GM18519 (cell line): ENCODE results near the gene SLC36A3.
"Not testable (repeated sequence)": the region's sequence is repeated elsewhere in the genome, so short reads cannot be mapped to it uniquely, and the experiment has no call there.

Experiments
- ATAC-seq: cut with Tn5 transposase; IDR thresholded peaks from one replicate; pipeline ENCODE4 v1.9.1; 2021; ENCODE audit warnings: mild to moderate bottlenecking, moderate library complexity; ENCODE audit not compliant: unreplicated experiment, low FRiP score

The SLC36A3 gene

GRCh38 chr5:151309266-151309665 lies 5.7 kb upstream of the SLC36A3 start:
- not testable (repeated sequence) for ATAC-seq

DNA sequence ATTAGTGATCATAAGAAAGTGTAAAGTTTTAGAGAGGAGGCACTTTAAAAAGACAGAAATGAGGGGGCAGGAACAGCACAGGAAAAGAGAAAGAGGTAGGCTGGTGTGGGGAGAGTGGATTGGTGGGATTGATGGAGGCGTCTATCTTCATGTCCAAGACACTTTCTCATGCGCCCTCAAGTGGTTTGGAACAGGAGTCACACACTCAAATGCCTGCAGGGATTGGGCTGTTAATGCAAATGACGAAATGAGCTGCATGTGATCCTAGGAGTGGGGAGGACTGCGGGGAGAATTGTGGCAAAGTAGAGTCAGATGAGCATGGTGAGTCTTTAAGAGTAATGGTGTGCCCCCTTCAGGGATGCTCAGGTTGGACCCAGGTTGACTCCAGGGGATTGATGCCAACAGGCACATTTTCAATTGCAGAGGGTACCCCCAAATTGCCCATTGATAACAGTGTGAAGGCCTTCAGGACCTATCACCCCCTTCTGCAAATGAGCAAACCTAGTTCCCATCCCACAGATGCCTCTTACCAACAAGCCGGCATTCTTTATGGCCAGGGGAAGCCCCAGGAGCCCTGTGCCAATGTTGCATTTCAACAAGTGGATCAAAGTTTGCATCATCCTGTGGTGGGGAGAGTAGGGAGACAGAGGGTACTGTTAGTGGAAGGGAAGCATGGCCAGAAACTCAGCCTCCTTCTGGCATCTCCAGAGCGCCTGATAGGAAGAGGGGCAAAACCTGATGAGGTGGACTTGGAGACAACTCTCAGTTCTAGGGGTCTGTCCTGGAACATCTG lies 5.3 kb downstream of the SLC36A3 start:
- ATAC-seq, result no peak

DNA sequence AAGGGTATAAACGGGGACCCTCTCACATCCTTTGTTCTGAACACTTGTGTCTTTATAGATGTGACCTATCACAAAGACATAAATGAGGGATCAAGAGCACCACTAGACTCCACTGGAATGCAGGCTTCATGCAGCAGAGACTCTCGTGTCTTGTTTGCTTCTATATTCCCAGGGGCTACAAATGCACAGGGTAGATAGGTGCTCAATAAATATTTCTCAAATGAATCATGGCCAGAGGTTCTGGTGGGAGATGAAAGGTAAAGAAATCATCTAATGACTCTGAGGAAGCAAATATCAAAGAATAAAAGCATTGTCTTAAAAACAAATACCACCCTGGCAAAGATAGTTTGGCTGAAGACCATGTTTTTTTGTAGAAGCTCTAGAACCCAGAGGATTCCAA lies 6.6 kb downstream of the SLC36A3 start:
- ATAC-seq, result no peak

GRCh38 chr5:151296478-151296830 lies 7.1 kb downstream of the SLC36A3 start:
- ATAC-seq, result no peak

GRCh38 chr5:151295791-151296477 lies 7.6 kb downstream of the SLC36A3 start:
- no peak for ATAC-seq

- ATAC-seq, result no peak
These were observed 8.4 kb downstream of the SLC36A3 start for GRCh38 chr5:151295138-151295537.

GRCh38 chr5:151293624-151294023 lies 9.9 kb downstream of the SLC36A3 start:
- no peak for ATAC-seq

DNA sequence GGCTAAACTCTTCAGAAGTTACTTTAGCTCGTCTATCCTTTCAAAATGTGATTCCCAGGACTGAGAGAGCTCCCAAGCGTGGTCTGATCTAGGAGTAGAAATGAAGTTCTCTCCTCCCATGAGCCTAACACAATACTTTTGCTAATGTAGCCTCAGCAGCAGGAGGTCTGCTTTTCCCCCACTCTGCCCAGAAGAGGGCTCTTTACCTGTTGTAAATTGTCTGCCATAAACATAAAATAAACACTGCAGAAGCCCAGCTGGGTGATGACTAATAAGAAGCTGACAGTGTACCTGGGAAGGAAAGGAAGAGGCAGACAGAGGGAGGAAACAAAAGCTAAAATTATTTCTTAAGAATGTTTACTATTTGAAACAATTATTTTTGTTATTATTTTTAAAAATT lies 15.4 kb downstream of the SLC36A3 start:
- ATAC-seq, result peak; percentile 53

- ATAC-seq, result no peak
These were observed 17.3 kb downstream of the SLC36A3 start for GRCh38 chr5:151286246-151286645.

- ATAC-seq, result no peak
These were observed 17.9 kb downstream of the SLC36A3 start for GRCh38 chr5:151285683-151286082.

DNA sequence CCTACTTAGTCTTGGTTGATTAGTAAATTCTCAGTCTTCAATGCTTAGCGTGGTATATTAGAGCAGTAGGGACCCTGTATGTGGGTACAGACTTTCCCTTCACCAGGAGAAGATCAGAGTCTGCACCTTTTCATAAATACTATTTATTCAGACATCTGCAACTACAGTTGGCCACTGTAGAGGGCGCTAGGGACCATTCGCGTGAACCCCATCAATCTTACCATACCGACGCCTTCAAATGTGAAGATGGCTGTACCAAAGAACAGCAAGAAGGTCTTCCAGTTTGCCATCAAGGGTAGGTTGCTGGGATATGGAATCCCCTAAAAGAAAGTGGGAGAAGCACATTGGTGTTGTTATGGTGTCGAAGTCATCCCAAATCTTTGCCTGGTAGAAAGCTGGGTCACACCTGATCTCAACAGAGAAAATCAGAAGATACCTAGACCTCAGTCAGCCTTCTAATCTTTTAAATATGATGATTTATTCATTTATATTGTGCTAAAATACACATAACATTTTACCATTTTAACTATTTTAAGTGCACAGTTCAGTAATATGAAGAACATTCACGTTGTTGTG lies 19.1 kb downstream of the SLC36A3 start:
- ATAC-seq, result no peak

DNA sequence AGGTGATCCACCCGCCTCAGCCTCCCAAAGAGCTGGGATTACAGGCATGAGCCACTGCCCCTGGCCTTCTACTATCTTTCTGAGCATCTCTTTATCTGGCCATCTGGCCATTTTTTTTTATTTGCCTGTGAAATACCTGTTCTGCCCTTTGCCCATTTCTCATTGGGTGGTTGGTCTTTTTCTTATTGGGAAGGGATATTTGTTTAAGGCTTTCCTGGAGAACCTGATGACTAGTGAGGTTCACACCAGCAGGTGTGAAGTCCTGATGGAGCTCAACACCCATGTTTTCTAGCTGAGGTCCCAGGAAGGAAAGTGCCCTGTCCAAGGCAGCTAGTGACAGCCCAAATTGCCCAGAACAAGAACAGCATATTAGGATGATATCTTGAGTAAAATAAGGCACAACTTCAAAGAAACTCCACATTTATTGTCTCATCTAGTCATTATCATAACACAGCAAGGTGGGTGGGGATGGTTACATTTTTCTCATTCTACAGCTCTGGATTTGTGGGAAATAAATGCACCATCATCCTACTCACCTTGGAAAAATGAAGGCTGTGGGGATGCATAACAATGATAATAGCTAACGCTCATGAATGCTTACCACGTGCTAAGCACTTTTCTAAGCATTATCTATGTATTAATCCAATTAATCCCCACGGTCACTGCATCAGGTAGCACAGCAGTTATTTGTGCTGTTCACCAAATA lies 20.3 kb downstream of the SLC36A3 start:
- ATAC-seq, result no peak

DNA sequence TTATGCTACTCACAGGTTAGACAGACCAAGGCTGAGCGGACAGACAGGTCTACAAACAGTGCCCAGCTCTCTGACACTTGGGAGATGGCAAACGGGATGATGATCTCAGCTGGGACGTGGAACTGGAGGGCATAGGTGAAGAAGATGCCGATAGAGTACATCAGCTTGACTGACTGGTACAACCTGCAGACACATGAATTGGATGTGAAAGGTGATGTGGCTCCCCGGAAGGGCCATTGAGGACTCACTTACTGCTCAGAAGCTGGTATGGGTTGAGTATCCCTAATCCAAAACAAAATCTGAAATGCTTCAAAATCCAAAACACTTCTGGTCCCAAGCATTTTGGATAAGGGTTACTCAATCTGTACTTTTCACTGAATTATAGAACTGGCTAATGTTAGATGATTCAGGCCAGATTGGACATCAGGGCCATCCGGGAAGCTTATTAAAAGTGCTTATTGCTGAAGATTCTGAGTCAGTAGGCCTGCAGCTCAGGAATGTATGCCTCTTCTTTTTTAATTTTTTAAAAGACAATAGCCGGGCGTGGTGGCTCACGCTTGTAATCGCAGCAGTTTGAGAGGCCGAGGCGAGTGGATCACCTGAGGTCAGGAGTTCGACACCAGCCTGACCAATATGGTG lies 22.4 kb downstream of the SLC36A3 start:
- no peak for ATAC-seq

- ATAC-seq, result no peak
These were observed 23.1 kb downstream of the SLC36A3 start for GRCh38 chr5:151280443-151280842.

DNA sequence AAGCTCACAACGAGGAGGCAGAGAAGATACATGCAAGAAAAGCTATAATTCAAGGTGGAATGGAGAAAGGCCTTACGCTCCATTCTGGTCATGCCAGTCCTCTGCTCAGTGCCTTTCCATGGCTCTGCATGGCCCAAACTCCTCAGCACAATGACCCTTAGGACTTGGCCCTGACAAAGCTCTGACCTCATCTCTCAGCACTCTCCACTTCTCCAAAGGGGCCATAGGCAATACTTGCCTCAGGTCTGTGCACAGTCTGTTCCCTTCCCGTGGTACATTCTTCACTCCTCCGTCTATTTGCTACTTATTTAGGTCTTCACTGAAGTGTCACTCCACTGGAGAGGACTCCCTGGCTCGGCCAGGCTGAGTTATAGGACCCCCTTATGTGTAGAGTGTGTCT lies 24.7 kb downstream of the SLC36A3 start:
- ATAC-seq, result no peak

DNA sequence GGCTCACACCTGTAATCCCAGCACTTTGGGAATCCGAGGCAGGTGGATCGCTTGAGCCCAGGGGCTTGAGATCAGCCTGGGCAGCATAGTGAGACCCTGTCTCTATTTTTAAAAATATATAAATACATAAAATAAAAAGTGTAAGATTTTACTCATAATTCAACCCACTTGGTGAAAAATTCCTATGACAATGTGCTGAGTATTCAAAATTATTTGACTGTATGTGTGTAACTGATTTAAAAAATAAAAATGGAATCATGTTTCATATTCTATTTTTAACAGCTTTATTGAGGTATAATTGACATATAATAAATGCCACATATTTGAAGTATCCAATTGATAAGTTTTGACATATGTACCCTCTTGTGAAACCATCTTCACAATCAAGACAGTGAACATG lies 27.8 kb downstream of the SLC36A3 start:
- no peak for ATAC-seq

DNA sequence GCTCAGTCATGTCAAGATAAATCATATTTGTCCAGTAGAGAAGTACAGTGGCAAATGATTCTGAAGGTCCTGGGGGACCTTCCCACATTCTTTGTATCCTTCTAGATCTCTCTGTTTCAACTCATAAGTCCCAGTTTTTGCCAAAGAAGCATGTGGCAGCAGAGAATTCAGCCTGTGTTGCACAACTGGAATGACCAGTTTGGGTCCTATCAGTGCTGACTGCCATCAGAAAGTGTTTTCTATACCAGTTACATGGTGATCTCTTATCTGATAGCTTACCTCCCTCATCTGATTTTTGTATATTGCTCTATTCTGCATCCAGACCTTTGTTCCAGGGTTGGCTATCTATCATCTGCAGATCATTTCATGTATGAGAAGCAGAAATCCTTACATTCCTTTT lies 28.9 kb downstream of the SLC36A3 start:
- no peak for ATAC-seq

DNA sequence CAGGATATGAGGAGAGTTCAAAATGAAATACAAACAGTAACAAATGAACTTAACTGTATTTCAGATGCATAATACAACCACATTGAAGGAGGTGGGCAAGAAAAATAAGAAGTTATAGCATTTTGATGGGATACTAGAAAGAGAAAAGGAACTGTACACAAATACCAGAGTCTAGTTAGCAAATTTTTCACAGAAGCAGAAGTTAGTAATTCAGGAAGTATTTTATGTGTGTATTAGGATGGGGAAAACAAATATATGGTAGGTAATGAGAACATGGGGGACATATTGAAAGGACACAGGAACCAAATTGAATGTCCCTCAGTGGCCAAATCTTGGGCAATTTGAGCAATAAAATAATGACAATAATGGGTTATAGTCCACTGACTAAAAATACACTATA lies 32.2 kb downstream of the SLC36A3 start:
- ATAC-seq, result no peak

GRCh38 chr5:151270599-151270998 lies 33.0 kb downstream of the SLC36A3 start:
- peak; percentile 95 for ATAC-seq

GRCh38 chr5:151267491-151268260 lies 35.9 kb downstream of the SLC36A3 start:
- no peak for ATAC-seq
